Measurements from ENCODE around the gene ERG. TPM values are rescaled to one million over a fixed set of nuclear protein-coding genes. Genes with fewer than 3 reads are reported as not detected.

The ERG gene
- total RNA-seq, 1 experiment from 2014 or later = not detected

DNA sequence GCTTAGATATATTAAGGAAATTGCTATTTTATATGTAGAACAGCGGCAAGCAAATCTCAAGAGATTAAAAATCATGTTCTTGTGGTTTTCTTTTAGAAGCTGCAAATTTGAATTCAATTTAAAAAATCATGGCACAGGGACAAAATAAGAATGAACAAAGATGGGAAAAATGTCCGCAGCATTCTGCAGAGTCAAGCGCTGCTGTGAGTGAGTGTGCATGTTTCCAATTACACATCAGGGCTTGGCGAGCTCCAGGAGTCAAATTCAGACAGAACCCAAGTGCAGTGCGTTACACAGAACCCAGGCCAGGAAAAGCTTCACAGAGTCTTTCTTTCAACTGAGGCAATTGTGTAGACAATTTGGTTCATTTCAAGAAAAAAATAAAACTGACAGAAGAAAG, 33.3 kb upstream of the ERG start:
- TF ChIP-seq EZH2phosphoT487 (IDR thresholded peaks at IDR 0.05; ENCODE audit: borderline replicate concordance, low read length) = no peak
- Histone ChIP-seq H3K4me2 (ENCODE audit: low read length) (no peak overlapping the region), H3K9me2 (replicated peaks; ENCODE audit: low read length) (no peaks in the 10 kb centered on the region), H3K9ac (ENCODE audit: low read length) (no peak overlapping the region), H3K79me2 (ENCODE audit: low read length) (no peaks in the 10 kb centered on the region), H3K36me3 (ENCODE audit: low read depth, low read length) (no peaks in the 10 kb centered on the region), H3F3A (ENCODE audit: low read length, unreplicated experiment) (no peaks in the 10 kb centered on the region), H3K27ac (ENCODE audit: low read length) (no peak overlapping the region), H3K27me3 (ENCODE audit: low read length) (peaks cover 58% of the 10 kb centered on the region), H3K4me1 (ENCODE audit: insufficient read depth, low read length) (no peaks in the 10 kb centered on the region), H3K4me3 (ENCODE audit: low read length) (no peak overlapping the region), H4K20me1 (ENCODE audit: low read length) (no peaks in the 10 kb centered on the region), H2AFZ (ENCODE audit: low read length) (no peak overlapping the region), H3K9me3 (ENCODE audit: low read length) (no peaks in the 10 kb centered on the region)
- no TSS peak for BruUV-seq (replicated peaks)
- CTCF ChIA-PET = no interaction called here
- no peak for ATAC-seq
- POLR2A ChIA-PET (ENCODE audit: unreplicated experiment) = no interaction called here
- intact Hi-C loops (cut with micrococcal nuclease) = no loop called here
- no peak for DNase-seq

DNA sequence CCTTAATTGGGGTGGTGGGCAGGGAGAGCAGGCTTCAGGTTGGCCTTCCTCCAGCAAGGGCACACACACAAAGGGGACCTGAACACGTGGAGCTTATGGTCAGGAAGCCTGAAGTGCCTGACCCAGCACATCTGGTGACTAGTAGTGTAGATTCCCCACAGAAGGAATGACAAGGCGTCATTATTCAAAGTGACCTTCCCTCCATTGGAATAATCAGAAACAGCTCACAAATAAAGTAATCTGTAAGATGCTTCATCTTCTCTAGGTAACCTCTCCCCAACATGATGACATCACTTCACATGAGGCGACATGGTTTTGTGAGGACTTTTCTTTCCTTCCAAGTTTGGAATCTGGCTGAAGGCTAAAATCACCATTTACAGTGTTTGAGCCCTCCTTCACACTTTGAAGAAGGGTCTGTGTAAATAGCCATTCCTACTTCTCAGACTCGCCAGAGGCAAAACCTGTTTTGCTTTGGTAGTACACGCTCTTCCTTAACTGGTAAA, 32.8 kb upstream of the ERG start:
- Histone ChIP-seq H3K27me3 (ENCODE audit: low read length) (peaks cover 54% of the 10 kb centered on the region), H3F3A (ENCODE audit: low read length, unreplicated experiment) (no peaks in the 10 kb centered on the region), H4K20me1 (ENCODE audit: low read length) (no peaks in the 10 kb centered on the region), H2AFZ (ENCODE audit: low read length) (no peak overlapping the region), H3K36me3 (ENCODE audit: low read depth, low read length) (no peaks in the 10 kb centered on the region), H3K9me3 (ENCODE audit: low read length) (no peaks in the 10 kb centered on the region), H3K9me2 (replicated peaks; ENCODE audit: low read length) (no peaks in the 10 kb centered on the region), H3K27ac (ENCODE audit: low read length) (no peak overlapping the region), H3K4me3 (ENCODE audit: low read length) (no peak overlapping the region), H3K79me2 (ENCODE audit: low read length) (no peaks in the 10 kb centered on the region), H3K4me1 (ENCODE audit: insufficient read depth, low read length) (no peaks in the 10 kb centered on the region), H3K4me2 (ENCODE audit: low read length) (no peak overlapping the region), H3K9ac (ENCODE audit: low read length) (no peak overlapping the region)
- ChIA-PET CTCF (no interaction called here), POLR2A (ENCODE audit: unreplicated experiment) (no interaction called here)
- DNase-seq (no peak), ATAC-seq (no peak)
- TF ChIP-seq, protein P1, sequence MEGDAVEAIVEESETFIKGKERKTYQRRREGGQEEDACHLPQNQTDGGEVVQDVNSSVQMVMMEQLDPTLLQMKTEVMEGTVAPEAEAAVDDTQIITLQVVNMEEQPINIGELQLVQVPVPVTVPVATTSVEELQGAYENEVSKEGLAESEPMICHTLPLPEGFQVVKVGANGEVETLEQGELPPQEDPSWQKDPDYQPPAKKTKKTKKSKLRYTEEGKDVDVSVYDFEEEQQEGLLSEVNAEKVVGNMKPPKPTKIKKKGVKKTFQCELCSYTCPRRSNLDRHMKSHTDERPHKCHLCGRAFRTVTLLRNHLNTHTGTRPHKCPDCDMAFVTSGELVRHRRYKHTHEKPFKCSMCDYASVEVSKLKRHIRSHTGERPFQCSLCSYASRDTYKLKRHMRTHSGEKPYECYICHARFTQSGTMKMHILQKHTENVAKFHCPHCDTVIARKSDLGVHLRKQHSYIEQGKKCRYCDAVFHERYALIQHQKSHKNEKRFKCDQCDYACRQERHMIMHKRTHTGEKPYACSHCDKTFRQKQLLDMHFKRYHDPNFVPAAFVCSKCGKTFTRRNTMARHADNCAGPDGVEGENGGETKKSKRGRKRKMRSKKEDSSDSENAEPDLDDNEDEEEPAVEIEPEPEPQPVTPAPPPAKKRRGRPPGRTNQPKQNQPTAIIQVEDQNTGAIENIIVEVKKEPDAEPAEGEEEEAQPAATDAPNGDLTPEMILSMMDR (conservative IDR thresholded peaks at IDR 0.05; ENCODE audit: low read depth, low read length) = no peak
- TF ChIP-seq EZH2phosphoT487 (IDR thresholded peaks at IDR 0.05; ENCODE audit: borderline replicate concordance, low read length) (no peak), EZH2 (IDR thresholded peaks at IDR 0.05; ENCODE audit: low read length, unreplicated experiment) (no peak)
- BruUV-seq (replicated peaks) = no TSS peak
- intact Hi-C loops (cut with micrococcal nuclease) = no loop called here

DNA sequence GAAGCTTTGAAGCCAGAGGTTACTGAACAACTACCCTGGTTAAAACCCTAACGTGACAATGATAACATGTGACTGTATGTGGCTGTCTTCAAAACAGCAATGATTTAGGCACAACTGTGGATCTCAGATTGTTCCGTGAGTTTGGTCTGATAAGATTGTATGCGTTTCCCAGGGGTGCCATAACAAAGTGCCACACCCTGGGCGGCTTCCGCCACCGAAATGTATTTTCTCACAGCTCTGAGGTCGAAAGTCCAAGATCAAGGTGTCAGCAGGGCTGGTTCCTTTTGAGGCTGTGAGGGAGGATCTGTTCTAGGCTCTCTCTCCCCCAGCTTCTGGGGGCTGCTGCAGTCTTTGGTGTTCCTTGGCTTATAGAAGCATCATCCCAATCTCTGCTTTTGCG, 29.5 kb upstream of the ERG start:
- Histone ChIP-seq H3K9me3 (ENCODE audit: low read length) (no peaks in the 10 kb centered on the region), H2AFZ (ENCODE audit: low read length) (no peak overlapping the region), H3K27ac (ENCODE audit: low read length) (no peak overlapping the region), H4K20me1 (ENCODE audit: low read length) (no peaks in the 10 kb centered on the region), H3K9ac (ENCODE audit: low read length) (no peak overlapping the region), H3K4me1 (ENCODE audit: insufficient read depth, low read length) (no peaks in the 10 kb centered on the region; the same call in 1 of the 2 replicates), H3K4me2 (ENCODE audit: low read length) (no peak overlapping the region), H3K36me3 (ENCODE audit: low read depth, low read length) (no peaks in the 10 kb centered on the region), H3K79me2 (ENCODE audit: low read length) (no peaks in the 10 kb centered on the region), H3F3A (ENCODE audit: low read length, unreplicated experiment) (no peaks in the 10 kb centered on the region), H3K9me2 (replicated peaks; ENCODE audit: low read length) (no peaks in the 10 kb centered on the region), H3K27me3 (ENCODE audit: low read length) (peaks cover 76% of the 10 kb centered on the region), H3K4me3 (ENCODE audit: low read length) (no peak overlapping the region)
- no peak for ATAC-seq
- TF ChIP-seq, protein P1 (conservative IDR thresholded peaks at IDR 0.05; ENCODE audit: low read depth, low read length) = no peak
- TF ChIP-seq EZH2phosphoT487 (IDR thresholded peaks at IDR 0.05; ENCODE audit: borderline replicate concordance, low read length) (no peak), EZH2 (IDR thresholded peaks at IDR 0.05; ENCODE audit: low read length, unreplicated experiment) (no peak)
- CTCF ChIA-PET = no interaction called here
- intact Hi-C loops (cut with micrococcal nuclease) = no loop called here
- no TSS peak for BruUV-seq (replicated peaks)
- POLR2A ChIA-PET (ENCODE audit: unreplicated experiment) = no interaction called here
- no peak for DNase-seq
